ENCODE results near the gene MAPK8IP1. TPM values are rescaled to one million over a fixed set of nuclear protein-coding genes. Genes with fewer than 3 reads are reported as not detected.
A peak's percentile ranks its signal among the peaks of the same experiment; 100 is the strongest.

The MAPK8IP1 gene
- polyA plus RNA-seq, 2 of the 4 experiments (the other 2 are of a cell fraction): 2.6 to 5.8 TPM

- no peak for DNase-seq (ENCODE audit: low read depth in 1 of 2, low spot score in 1 of 2)
- FAIRE-seq: no peak
- Histone ChIP-seq H3K27ac (no peak overlapping the region; a peak in 1 of 6 replicates), H3K4me2 (peak overlapping the region; percentile 88), H3K4me1 (peaks cover 15% of the 10 kb centered on the region), H3K4me3 (no peak overlapping the region), H3K9me3 (no peaks in the 10 kb centered on the region)
- POLR2A ChIA-PET: interaction anchor here (0.6 kb wide), 1 partner anchor 31 kb away, joined by 3 read pairs; no protein-coding TSS in a partner anchor
- 41% methylated on average over 8 of the region's 8 CpGs for WGBS (ENCODE audit: missing lambda C conversion rate)
- CTCF ChIA-PET: interaction anchor here (0.6 kb wide), 1 partner anchor 8 kb away, joined by 3 read pairs; no protein-coding TSS in a partner anchor
- TF ChIP-seq RAD21 (conservative IDR thresholded peaks at IDR 0.05 in 1 of 2, IDR thresholded peaks at IDR 0.05 in 1 of 2) (no peak), NPAS2 (CRISPR knock-in tag; IDR thresholded peaks at IDR 0.05; ENCODE audit: borderline replicate concordance) (no peak), SMC3 (IDR thresholded peaks at IDR 0.05) (no peak), CHD4 (IDR thresholded peaks at IDR 0.05; ENCODE audit: borderline replicate concordance) (no peak), ATOH8 (CRISPR knock-in tag; IDR thresholded peaks at IDR 0.05; ENCODE audit: low read depth) (no peak), RCOR1 (IDR thresholded peaks at IDR 0.05; ENCODE audit: low read depth, low read length) (no peak), SREBF2 (IDR thresholded peaks at IDR 0.05) (no peak), CBX2 (IDR thresholded peaks at IDR 0.05; ENCODE audit: borderline replicate concordance, low read depth) (no peak), HDAC2 (IDR thresholded peaks at IDR 0.05) (no peak), ZSCAN20 (CRISPR knock-in tag; IDR thresholded peaks at IDR 0.05) (no peak), MAFK (IDR thresholded peaks at IDR 0.05; ENCODE audit: partially characterized antibody) (no peak)
- TF ChIP-seq, protein P1, sequence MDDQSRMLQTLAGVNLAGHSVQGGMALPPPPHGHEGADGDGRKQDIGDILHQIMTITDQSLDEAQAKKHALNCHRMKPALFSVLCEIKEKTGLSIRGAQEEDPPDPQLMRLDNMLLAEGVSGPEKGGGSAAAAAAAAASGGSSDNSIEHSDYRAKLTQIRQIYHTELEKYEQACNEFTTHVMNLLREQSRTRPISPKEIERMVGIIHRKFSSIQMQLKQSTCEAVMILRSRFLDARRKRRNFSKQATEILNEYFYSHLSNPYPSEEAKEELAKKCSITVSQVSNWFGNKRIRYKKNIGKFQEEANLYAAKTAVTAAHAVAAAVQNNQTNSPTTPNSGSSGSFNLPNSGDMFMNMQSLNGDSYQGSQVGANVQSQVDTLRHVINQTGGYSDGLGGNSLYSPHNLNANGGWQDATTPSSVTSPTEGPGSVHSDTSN (IDR thresholded peaks at IDR 0.05): no peak
- TF ChIP-seq, protein P2, sequence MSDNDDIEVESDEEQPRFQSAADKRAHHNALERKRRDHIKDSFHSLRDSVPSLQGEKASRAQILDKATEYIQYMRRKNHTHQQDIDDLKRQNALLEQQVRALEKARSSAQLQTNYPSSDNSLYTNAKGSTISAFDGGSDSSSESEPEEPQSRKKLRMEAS (IDR thresholded peaks at IDR 0.05): no peak
- no peak for ATAC-seq
Measured at GRCh38 chr11:45848654-45849081, 36.8 kb upstream of the MAPK8IP1 start.

DNA sequence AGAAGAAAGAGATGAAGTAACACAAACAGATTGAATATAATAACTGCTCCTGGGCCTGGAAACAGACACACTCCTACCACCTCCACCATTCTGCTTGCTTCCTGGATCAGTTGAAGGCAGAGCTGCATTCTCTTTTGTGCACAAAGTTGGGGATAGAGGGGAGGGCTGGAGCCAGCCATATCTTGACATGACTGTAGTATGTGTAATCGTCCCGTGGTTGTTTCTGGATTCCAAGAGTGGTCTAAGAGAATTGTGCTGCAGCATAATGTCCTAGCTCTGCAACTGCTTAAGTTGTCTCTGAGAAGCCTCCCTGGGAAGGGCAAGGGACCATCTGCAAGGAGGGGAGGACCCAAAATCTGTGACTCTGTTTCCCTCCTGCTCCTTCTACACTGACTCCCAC is 35.0 kb upstream of the MAPK8IP1 start:
- TF ChIP-seq MAZ (IDR thresholded peaks at IDR 0.05; ENCODE audit: borderline replicate concordance, low read depth, low read length) (no peak), KDM1A (IDR thresholded peaks at IDR 0.05; ENCODE audit: low read depth) (no peak), ZSCAN20 (CRISPR knock-in tag; IDR thresholded peaks at IDR 0.05) (no peak), HOXB13 (CRISPR knock-in tag; IDR thresholded peaks at IDR 0.05; ENCODE audit: low read depth) (no peak), HOXB5 (CRISPR knock-in tag; IDR thresholded peaks at IDR 0.05) (no peak), CEBPB (IDR thresholded peaks at IDR 0.05) (no peak), SMC3 (IDR thresholded peaks at IDR 0.05) (no peak), MYC (IDR thresholded peaks at IDR 0.05; ENCODE audit: borderline replicate concordance, low read length) (no peak), TFCP2L1 (CRISPR knock-in tag; IDR thresholded peaks at IDR 0.05) (no peak), EP300 (IDR thresholded peaks at IDR 0.05) (no peak), EHMT2 (IDR thresholded peaks at IDR 0.05; ENCODE audit: low read depth) (no peak), ELK1 (IDR thresholded peaks at IDR 0.05; ENCODE audit: low read depth, low read length) (no peak), ZC3H11A (IDR thresholded peaks at IDR 0.05) (no peak), GATA3 (IDR thresholded peaks at IDR 0.05; ENCODE audit: borderline replicate concordance) (no peak), CHD2 (IDR thresholded peaks at IDR 0.05; ENCODE audit: low read length, partially characterized antibody) (no peak), CHD4 (IDR thresholded peaks at IDR 0.05; ENCODE audit: borderline replicate concordance) (no peak)
- ChIA-PET POLR2A (no interaction called here), CTCF (interaction anchor here (0.6 to 1.9 kb wide), 7 partner anchors 10 to 480 kb away, joined by 3 to 9 read pairs (median 3); no protein-coding TSS in a partner anchor)
- Histone ChIP-seq H3K4me3 (no peak overlapping the region), H3K4me1 (peaks cover 12% of the 10 kb centered on the region; the same call in 2 of the 3 replicates), H3K4me2 (no peak overlapping the region), H3K27ac (no peak overlapping the region), H3K9me3 (no peaks in the 10 kb centered on the region)
- no peak for ATAC-seq
- WGBS (ENCODE audit: missing lambda C conversion rate): 85% methylated on average over 2 of the region's 2 CpGs
- FAIRE-seq: no peak
- no peak for DNase-seq (ENCODE audit: low read depth in 1 of 2, low spot score in 1 of 2)

Measured in A549 (cell line).